ENCODE results near the gene AGER.

GRCh38 chr6:32154514-32155161, 29.4 kb downstream of the AGER start:
- TF ChIP-seq POLR2A (IDR thresholded peaks at IDR 0.05) (no peak), POLR2AphosphoS5 (IDR thresholded peaks at IDR 0.05) (peak in 3 of 4 donors; percentile 4 to 26 (median 15)), EP300 (IDR thresholded peaks at IDR 0.05) (no peak)
- TF ChIP-seq, protein P1, sequence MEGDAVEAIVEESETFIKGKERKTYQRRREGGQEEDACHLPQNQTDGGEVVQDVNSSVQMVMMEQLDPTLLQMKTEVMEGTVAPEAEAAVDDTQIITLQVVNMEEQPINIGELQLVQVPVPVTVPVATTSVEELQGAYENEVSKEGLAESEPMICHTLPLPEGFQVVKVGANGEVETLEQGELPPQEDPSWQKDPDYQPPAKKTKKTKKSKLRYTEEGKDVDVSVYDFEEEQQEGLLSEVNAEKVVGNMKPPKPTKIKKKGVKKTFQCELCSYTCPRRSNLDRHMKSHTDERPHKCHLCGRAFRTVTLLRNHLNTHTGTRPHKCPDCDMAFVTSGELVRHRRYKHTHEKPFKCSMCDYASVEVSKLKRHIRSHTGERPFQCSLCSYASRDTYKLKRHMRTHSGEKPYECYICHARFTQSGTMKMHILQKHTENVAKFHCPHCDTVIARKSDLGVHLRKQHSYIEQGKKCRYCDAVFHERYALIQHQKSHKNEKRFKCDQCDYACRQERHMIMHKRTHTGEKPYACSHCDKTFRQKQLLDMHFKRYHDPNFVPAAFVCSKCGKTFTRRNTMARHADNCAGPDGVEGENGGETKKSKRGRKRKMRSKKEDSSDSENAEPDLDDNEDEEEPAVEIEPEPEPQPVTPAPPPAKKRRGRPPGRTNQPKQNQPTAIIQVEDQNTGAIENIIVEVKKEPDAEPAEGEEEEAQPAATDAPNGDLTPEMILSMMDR (IDR thresholded peaks at IDR 0.05) = peak; percentile 55 to 77 (median 60)

Measured in sigmoid colon (tissue), 4 donors.